K562 (cell line): ENCODE data around the gene BCL7B. TPM values are rescaled to one million over a fixed set of nuclear protein-coding genes. Genes with fewer than 3 reads are reported as not detected.

Experiments used
- ATF7 ChIP-seq: fragments of 450-650 bp; IDR thresholded peaks from 2 replicates; pipeline ENCODE4 v1.7.1; 2014; ENCODE audit warnings: mild to moderate bottlenecking, moderate library complexity
- CEBPZ ChIP-seq: fragments of 150-350 bp; IDR thresholded peaks from 2 replicates; pipeline ENCODE4 v1.6.1; 2014; ENCODE audit warnings: low read depth, mild to moderate bottlenecking, low read length, borderline replicate concordance
- DMBX1 ChIP-seq: fragments of 250-450 bp; sonication (Bioruptor Pico); IDR thresholded peaks from 2 replicates; pipeline ENCODE4 v1.8.0; 2022; ENCODE audit warnings: inconsistent platforms, mild to moderate bottlenecking, moderate library complexity, borderline replicate concordance
- ETS2 ChIP-seq: IDR thresholded peaks from 2 replicates; pipeline ENCODE4 v1.6.1; 2016; ENCODE audit warnings: borderline replicate concordance, missing genetic modification characterization, mild to moderate bottlenecking, moderate library complexity, missing compliant biosample characterization; ENCODE audit not compliant: poor library complexity, severe bottlenecking
- GABPB1 ChIP-seq: sonication (generic); formaldehyde crosslinking; IDR thresholded peaks from 2 replicates; pipeline ENCODE4 v1.8.0; 2022; ENCODE audit warnings: mild to moderate bottlenecking, missing genetic modification reagents
- RFX1 ChIP-seq: fragments of 450-650 bp; IDR thresholded peaks from 2 replicates; pipeline ENCODE4 v1.6.1; 2016; ENCODE audit warnings: mild to moderate bottlenecking, moderate library complexity
- STAT5B ChIP-seq: fragments of 250-450 bp; sonication (Bioruptor Pico); IDR thresholded peaks from 2 replicates; pipeline ENCODE4 v1.8.0; 2021; ENCODE audit warnings: mild to moderate bottlenecking, inconsistent platforms
- TCF3 ChIP-seq: sonication (generic); formaldehyde crosslinking; IDR thresholded peaks from 2 replicates; pipeline ENCODE4 v1.4.0; 2020; ENCODE audit warnings: mild to moderate bottlenecking, missing genetic modification reagents
- ZC3H8 ChIP-seq: fragments of 450-650 bp; IDR thresholded peaks from 2 replicates; pipeline ENCODE4 v1.6.1; 2017
- ZNF282 ChIP-seq: sonication (generic); formaldehyde crosslinking; IDR thresholded peaks from 2 replicates; pipeline ENCODE4 v1.8.1; 2023; ENCODE audit warnings: missing genetic modification reagents
- ZNF75A ChIP-seq: fragments of 450-650 bp; formaldehyde crosslinking; IDR thresholded peaks from 2 replicates; pipeline ENCODE4 v1.4.0; 2020; ENCODE audit warnings: mild to moderate bottlenecking
- polyA plus RNA-seq, 8 experiments: library from polyadenylated mRNA; depleted of rRNA in 4 of 8; stranded (reverse) in 5 of 8; unstranded in 3 of 8; fragments of >200 nt; fragmentation: Nextera tagmentation in 2 of 8; fragmentation: Illumina TruSeq in 1 of 8; extraction: Ambion mirVana in 2 of 8; extraction: Trizol in 1 of 8; gene quantifications; 2 replicates each; pipeline versions ENCODE4 v1.2.1 to v1.2.3, GENCODE V29; 2011 to 2014; ENCODE audit warnings: inconsistent platforms in 1 of 8, missing spikeins in 1 of 8
- total RNA-seq, 7 experiments: library from RNA; depleted of rRNA in 6 of 7; stranded (reverse); fragments of >200 nt in 6 of 7; fragmentation: Illumina TruSeq in 2 of 7; extraction: Trizol in 2 of 7; gene quantifications; 2 replicates each; pipeline versions ENCODE4 v1.2.1 to v1.2.3, GENCODE V29; 2011 to 2021; ENCODE audit warnings: low replicate concordance in 1 of 7
- TF ChIP-seq, protein P1 (sequence below): fragments of 450-650 bp; formaldehyde crosslinking; IDR thresholded peaks from 2 replicates; pipeline ENCODE4 v1.4.0; 2020; ENCODE audit warnings: mild to moderate bottlenecking, mixed read lengths
- TF ChIP-seq, protein P2 (sequence below), 2 experiments: fragments of 450-650 bp in 1 of 2; sonication (generic) in 1 of 2; formaldehyde crosslinking in 1 of 2; IDR thresholded peaks; 2 replicates each; pipeline versions ENCODE4 v1.7.1 to v1.9.0; 2016 to 2022; ENCODE audit warnings: inconsistent platforms in 1 of 2, mild to moderate bottlenecking in 1 of 2, missing genetic modification reagents in 1 of 2

BCL7B gene
- total and polyA plus RNA-seq, 9 of the 15 experiments (the other 6 are each of a cell fraction or from before 2014, with no cell fraction given), result 10.0 to 73.2 (median 32.9) TPM

DNA sequence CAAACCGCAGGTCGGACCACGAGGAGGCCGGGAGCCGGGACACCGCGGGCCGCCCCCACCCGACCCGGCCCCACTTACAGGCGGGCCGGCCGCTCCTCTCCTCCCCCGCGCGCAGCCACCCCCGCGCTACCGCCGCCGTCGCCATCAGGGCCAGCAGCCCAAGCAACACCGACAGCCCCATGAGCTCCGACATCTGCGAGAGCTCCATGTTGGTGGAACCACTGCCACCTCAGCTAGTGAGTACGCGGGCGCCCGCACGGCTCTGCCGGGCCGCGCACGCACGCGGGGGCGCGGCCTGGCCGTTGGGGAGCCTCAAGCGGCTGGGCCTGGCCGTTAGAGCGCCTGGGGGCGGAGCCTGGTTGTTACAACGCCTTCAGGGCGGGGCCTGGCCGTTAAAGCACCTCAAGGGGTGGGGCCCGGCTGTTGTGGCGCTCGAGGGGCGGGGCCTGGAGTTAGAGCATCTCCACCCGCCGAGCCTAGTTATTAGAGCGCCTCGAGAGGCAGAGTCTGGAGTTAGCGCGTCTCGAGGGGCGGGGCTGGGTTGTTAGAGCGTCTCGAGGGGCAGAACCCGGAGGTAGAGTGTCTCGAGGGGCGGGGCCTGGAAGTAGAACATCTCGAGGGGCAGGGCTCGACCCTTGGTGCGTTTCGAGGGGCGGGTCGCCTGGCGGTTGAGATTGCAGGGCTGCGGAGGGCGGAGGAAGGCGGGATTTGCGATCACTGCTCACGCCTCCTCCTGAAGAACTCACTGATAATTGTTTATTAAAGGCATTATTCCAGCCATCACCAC, 21.0 kb upstream of the BCL7B start, which contains the start of gene TBL2 (continued):
- TF ChIP-seq, protein P1, sequence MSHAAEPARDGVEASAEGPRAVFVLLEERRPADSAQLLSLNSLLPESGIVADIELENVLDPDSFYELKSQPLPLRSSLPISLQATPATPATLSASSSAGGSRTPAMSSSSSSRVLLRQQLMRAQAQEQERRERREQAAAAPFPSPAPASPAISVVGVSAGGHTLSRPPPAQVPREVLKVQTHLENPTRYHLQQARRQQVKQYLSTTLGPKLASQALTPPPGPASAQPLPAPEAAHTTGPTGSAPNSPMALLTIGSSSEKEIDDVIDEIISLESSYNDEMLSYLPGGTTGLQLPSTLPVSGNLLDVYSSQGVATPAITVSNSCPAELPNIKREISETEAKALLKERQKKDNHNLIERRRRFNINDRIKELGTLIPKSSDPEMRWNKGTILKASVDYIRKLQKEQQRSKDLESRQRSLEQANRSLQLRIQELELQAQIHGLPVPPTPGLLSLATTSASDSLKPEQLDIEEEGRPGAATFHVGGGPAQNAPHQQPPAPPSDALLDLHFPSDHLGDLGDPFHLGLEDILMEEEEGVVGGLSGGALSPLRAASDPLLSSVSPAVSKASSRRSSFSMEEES (CRISPR knock-in tag), result no peak
- no peak for TF ChIP-seq ZC3H8
- TF ChIP-seq ZNF75A (CRISPR knock-in tag), result no peak
- no peak for TF ChIP-seq ZNF282 (CRISPR knock-in tag)
- no peak for TF ChIP-seq STAT5B (CRISPR knock-in tag)
- no peak for TF ChIP-seq ETS2 (tag)
- no peak for TF ChIP-seq RFX1
- TF ChIP-seq ATF7, result peak; percentile 66; the same call in 1 of the 2 replicates
- TF ChIP-seq GABPB1, result no peak
- peak; percentile 55; the same call in 1 of the 2 replicates for TF ChIP-seq DMBX1 (CRISPR knock-in tag)
- TF ChIP-seq TCF3 (CRISPR knock-in tag), result peak; percentile 33; the same call in 1 of the 2 replicates
- TF ChIP-seq, protein P2, sequence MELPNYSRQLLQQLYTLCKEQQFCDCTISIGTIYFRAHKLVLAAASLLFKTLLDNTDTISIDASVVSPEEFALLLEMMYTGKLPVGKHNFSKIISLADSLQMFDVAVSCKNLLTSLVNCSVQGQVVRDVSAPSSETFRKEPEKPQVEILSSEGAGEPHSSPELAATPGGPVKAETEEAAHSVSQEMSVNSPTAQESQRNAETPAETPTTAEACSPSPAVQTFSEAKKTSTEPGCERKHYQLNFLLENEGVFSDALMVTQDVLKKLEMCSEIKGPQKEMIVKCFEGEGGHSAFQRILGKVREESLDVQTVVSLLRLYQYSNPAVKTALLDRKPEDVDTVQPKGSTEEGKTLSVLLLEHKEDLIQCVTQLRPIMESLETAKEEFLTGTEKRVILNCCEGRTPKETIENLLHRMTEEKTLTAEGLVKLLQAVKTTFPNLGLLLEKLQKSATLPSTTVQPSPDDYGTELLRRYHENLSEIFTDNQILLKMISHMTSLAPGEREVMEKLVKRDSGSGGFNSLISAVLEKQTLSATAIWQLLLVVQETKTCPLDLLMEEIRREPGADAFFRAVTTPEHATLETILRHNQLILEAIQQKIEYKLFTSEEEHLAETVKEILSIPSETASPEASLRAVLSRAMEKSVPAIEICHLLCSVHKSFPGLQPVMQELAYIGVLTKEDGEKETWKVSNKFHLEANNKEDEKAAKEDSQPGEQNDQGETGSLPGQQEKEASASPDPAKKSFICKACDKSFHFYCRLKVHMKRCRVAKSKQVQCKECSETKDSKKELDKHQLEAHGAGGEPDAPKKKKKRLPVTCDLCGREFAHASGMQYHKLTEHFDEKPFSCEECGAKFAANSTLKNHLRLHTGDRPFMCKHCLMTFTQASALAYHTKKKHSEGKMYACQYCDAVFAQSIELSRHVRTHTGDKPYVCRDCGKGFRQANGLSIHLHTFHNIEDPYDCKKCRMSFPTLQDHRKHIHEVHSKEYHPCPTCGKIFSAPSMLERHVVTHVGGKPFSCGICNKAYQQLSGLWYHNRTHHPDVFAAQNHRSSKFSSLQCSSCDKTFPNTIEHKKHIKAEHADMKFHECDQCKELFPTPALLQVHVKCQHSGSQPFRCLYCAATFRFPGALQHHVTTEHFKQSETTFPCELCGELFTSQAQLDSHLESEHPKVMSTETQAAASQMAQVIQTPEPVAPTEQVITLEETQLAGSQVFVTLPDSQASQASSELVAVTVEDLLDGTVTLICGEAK (IDR thresholded peaks at IDR 0.05), result no peak
- TF ChIP-seq, protein P2 (CRISPR knock-in tag; IDR thresholded peaks at IDR 0.05), result no peak
- no peak for TF ChIP-seq CEBPZ
